Inflammatory macrophage (primary cell): ENCODE data around the gene ZFP91.

ENCODE experiments used
- DNase-seq, 2 donors: peaks; one replicate each; pipeline ENCODE4 v3.0.0-alpha.2; 2020 to 2022

Gene ZFP91

DNA sequence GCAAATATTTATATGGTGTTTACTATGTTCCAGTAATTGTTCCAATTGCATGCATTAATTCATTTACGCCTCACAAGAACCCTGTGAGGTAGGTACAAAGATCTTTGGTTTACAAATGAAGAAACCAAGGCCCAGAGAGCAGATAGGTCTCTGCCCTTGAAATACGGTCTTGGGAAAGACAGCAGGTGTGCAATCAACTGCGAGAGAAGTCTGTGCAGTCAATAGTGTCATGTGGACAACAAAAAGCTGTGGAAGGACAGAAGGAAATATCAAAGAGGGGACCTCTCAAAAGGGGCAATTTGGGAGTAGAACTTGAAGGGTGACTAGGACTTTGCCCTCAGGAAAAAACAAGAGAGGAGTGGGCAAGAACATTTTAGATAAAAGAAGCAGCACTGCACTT, 52.5 kb downstream of the ZFP91 start:
- no peak for DNase-seq

DNA sequence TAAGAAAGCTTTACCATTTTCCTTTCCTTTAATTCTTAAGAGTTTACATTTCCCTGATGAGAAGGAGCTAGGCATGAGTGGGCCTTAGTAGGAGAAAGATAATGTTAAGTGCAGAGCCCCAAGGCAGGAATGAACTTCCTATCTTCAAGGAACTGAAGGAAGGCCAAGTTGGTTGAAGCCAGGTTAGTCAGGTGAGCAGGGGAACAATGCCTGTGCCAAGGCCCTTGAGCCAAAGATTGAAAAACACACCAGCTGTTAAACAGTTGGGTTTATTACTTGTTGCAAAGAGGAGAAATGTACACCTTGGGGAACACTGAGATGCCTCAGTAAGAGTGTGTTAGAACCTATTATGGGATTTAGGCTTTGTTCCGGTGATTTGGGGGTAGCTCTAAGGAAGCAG, 53.6 kb downstream of the ZFP91 start:
- DNase-seq: no peak

DNA sequence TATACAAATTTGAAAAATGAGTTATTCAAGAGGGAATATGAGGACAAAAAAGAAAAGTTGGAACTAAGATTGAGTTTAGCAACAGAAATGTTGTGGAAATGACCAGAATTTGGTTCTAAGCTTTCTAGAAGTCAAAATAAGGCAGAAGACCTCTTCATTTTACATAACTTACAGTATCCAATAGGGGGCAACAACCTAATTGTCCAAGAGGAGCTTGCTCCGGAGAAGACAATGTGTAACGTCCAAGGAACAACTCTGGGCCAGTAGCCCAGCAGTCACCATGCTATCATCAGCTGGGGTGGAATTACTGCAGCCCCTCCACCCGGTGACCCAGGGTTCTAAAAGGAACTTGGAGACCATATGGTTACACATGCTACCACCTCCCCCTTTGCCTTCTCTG, 57.7 kb downstream of the ZFP91 start:
- no peak for DNase-seq

DNA sequence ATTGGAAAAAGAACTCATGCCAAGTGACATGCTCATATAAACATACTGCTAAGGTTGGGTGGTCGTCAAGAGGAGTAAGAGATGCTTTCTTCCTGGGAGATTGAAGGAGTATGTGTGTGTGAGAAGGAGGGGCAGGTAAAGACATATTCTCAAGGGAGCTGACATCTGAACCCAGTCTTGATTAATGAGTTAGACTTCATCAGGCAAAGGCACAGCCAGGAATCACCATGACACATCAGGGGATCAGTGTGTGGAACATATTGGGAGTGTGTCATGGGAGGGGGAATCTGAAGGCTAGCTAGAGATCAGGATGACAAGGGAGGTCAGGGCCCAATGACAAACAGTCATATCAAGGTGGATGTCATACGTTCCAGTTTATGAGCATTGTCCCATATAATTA, 58.5 kb downstream of the ZFP91 start:
- DNase-seq: no peak

DNA sequence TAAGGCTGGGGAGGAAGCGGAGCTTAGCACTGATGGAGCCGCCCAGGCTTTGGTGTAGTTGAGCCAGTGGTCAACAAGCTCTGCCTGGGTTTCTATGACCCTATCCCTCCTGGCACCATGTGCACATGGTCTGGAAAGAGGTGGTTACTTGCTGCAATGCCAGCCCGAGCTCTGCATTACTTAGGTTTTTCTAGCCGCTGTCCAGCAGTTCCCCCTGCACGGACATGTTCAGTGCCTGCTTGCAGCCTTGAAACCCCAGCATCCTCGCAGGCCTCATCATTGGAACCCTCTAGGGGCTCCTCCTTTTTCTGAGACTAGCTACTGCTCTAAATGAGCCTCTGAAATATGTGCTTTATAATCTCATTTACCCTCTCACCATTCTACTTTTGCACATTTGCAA, 60.2 kb downstream of the ZFP91 start:
- DNase-seq: no peak

DNA sequence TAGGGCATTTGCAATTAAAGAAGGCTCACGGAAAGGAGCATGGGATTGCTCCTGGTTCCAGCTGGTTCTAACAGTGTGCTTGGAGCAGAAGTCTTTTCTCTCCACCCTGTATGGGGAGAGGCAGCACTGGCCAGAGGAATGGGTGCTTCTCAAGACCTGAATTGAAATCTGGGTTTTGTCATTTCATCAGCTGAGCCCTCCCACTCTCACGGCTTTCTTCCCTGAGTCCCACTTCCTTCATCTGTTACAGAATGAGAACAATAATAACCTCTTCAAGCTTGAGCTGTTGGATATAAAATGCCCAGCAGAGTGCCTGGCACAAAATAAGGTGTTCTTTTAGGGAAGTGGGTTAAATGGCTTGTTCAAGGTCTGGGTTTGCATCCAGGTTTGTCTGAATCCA, 60.8 kb downstream of the ZFP91 start:
- DNase-seq: peak; percentile 68 to 80

DNA sequence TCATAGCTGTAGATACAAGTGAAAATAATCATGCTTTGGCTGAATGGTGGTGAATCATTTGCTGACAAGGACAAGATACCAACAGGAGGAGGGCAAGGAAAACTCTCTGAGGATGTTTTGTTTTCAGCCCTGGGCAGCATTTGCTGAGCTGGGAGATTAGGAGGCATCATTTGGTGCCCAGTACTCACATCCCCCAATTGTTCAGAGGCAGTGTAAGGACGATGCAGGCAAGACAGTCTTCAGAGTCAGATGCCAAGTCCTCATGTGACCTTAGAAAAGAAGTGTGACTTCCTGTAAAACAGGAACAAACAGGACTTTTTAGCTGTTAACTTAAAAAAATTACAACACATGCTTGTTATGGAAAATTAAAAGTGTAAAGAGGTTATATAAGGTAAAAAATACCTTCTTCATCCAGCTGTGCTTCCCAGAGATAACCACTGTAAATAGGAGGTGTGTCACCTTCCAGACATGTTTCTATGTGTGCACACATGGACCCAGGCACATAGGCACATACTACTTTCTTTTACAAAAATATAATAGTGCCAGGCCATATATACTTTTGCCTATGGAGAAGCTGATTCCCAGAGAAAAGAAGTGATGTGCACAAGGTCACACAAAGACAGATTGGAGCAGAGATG, 61.6 kb downstream of the ZFP91 start:
- peak; percentile 69 to 75 for DNase-seq

DNA sequence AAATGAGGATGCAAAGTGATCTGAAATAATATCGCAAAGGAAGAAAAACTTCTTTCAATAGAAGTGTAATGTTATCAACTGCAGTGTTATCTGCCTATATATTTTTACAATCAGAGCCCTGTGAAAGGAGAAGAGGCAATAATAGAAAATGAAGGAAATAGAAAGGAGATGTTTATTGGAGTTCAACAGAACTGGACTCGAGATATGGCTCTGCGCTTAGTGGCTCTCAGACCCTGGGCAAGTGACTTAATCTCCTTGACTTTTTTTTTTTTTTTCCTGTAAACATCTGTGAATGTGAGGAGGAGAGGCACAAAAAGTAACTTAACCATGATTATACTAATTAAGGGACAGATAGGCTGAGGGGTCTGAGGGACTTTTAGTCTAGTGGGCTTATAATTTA, 62.5 kb downstream of the ZFP91 start:
- no peak for DNase-seq

DNA sequence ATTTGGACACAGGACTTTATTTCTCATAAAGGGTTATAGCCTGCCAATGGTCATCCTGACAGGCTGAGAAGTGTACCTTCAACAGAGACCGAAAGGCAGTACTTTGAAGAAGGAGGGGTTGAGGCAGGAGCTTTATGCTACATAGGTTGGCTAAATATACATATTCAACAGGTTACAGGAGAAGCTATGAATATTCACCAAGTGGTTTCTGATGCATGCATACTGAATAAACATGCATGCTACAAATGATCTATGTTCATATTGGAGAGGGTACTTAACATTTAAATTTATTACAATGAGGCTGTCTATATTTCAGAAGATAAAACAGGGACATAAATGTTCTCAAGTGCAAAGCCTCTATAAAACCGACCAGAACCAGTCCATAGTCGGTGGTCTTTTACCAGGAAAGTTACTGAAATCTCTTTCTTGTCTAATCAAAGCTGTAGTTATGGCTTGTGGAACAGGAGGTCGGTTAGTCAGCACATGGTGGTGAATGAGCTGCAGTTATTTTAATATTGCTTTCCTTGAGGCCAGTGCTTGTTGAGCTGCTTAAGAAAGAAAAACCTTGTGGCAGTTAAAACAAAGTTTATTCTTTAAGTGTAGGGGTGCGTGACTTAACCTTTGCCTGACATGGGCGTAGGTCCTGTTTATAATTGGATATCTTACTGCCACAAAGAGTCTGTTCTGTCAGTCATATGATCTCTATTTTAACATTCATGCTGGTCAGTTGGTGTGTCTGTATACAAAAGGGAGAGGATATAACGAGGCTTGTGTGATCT, 63.1 kb downstream of the ZFP91 start:
- DNase-seq: no peak

DNA sequence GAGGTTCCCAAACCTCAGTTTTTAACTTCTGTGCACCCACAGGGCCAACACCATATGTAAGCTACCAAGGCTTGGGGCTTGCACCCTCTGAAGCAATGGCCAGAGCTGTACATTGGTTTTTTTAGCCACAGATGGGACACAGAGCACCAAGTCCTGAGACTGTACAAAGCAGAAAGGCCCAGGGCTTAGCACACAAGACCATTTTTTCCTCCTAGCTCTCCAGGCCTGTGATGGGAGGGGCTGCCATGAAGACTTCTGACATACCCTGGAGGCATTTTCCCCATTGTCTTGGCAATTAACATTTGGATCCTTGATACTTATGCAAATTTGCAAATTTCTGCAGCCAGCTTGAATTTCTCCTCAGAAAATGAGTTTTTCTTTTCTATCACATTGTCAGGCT, 67.0 kb downstream of the ZFP91 start:
- no peak for DNase-seq

DNA sequence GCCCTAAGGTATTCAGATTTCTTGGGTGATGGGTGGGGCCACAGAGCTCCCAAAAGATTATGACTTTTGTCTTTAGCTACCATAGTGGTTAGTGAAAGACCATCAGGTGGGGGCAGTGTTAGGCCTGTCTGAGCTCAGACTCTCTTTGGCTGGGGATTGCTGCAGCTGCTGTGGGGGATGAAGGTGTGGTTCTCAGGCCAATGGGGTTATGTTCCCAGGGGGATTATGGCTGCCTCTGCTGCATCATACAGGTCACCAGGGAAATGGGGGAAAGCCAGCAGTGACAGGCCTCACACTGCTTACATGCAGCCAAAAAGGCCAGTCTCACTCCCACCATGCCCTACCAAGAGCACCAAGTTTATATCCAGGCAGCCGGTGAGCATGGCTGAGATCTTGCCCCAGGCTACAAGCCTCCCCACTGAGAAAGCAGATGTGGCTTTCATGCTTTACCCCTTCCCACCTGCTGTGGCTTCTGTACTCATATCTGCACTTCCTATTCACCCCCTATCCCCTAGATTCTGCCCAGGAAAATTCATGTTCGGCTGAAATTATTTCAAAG, 68.4 kb downstream of the ZFP91 start:
- DNase-seq: no peak

DNA sequence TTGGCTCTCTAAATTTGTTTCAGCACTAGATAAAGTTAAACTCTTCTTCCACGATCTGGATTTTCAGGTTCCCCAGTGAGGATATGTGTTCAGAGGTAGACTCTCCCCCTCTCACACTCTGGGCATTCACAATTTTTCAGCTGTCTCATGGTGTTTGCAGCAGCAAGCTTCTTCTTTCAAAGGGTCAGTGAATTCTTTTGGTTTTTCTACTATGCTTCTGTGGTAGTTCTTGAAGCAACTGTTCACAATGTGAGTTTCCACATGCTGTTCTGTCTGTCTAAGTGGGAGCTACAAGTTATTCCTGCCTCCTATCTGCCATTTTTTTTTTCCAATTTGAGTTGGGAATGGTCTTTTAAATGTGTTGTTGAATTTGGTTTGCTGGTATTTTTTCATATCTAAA, 69.0 kb downstream of the ZFP91 start:
- DNase-seq: no peak

DNA sequence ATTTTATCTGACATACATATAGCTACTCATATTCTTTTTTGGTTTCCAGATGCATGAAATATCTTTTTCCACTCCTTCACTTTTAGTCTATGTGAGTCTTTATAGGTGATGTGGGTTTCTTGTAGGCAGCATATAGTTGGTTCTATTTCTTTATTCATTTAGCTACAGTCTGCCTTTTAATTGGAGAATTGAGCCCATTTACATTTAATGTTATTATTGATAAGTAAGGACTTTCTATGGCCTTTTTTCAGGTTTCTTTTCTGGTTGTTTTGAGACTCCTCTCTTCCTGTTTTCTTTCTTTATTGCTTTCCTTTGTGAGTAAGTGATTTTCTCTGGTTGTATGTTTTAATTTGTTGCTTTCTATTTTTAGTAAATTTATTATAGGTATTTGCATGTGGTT, 70.8 kb downstream of the ZFP91 start:
- DNase-seq: no peak

DNA sequence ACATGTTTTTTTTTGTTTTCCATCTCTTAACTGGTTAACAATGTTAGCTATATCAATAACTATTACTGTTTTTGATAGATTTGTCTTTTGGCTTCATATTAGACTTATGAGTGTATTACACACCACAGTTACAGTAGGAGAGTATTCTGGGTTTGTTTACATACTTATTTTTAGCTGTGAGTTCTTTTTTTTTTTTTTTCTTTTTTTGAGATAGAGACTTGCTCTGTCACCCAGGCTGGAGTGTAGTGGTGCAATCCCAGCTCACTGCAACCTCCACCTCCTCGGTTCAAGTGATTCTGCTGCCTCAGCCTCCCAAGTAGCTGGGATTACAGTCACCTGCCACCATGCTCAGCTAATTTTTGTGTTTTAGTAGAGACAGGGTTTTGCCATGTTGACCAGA, 71.6 kb downstream of the ZFP91 start:
- peak in 1 of 2 donors; percentile 25 for DNase-seq

DNA sequence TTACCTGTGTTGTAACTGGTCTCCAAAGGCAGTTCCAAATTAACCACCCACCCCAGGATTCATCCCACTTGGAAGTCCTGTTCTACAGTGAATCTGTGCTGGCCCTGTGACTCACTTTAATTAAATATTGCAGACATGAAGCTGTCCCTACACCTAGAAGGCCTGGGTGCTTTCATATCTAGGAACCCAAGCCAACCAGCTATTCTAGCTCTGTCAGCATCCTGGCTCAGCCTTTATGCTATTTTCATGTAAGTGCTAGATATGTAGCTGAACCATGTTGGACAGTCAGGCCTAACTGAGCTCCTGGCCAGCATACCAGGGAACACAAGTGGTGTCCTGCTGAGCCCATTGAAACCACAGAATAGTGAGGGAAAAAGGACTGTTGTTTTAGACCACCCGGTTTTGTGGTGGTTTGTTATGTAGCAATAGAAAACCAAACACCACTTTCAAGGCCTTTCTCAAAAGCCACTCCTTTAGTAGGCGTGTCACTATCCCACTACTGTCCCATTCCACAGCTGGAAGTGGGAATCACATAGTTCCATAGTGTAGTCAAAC, 73.9 kb downstream of the ZFP91 start:
- DNase-seq: no peak

DNA sequence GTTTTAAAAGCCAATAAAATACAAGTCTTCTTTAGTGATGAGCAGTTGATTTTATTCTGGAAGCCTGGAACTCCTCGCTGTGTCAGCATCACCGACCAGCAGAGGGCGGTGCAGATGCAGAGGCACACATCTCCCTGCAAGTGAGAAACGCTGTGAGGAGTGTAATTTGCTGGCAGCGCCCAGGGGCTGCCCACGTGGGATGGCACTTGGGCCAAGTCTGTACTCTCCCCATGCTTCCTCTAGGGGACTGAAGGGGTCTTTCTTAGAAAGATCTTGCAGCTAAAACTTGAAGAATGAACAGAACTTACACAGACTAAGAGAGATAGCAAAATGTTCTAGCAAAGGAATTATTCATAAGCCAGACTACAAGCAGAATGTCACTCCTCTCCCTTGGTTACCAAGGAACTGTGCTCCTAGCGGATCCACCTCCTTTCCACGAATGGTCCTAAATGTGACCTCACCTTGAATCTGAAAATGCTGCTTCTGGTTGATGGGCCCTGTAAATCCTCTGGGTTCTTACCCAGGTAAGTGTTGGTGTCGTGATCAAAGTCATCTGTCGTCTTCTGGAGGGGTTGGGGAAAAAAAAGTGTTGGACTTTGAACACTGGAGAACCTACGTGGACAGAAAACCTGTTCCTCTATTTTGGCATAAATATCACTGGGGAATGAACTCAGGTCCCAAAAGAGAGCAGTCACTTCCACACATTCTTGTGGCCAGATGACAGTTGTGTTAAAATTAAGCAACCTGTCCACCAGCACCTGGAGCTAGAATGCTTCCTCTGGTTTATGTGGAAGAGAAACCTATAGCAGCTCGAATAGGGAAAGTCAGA, 75.4 kb downstream of the ZFP91 start:
- peak; percentile 69 to 78 for DNase-seq

DNA sequence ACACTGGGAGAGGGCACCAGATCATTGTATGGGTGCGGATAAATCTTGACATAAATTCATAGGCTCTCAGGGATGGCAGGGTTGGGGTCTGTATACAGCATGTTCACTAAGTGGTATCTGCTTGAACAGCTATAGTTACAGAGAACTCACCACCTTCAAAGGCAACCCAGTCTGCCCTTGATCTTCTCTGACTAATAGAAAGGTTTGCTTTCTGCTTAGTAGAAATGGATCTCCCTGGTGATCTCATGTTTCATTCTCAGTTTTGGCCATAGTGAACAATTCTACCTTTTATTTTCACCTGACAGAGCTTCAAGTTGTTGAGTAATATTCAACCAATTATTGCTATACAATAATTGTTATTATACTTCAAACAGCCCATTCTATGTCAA, 76.0 kb downstream of the ZFP91 start:
- DNase-seq: no peak

DNA sequence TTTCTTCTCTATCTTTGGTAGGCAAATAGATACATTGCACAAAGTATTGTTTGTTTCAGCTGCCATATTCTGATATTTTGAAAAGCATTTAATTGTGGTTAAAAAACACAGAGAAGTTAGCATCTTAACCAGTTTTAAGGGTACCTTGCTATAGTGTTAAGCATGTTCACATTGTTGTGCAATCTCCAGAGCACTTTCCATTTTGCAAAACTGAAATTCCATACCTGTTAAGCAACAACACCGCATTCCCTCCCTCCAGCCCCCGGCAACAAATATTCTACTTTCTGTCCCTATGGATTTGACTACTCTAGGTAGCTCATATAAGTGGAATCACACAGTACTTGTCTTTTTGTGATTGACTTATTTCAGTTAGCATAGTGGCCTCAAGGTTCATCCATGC, 77.5 kb downstream of the ZFP91 start:
- no peak for DNase-seq

DNA sequence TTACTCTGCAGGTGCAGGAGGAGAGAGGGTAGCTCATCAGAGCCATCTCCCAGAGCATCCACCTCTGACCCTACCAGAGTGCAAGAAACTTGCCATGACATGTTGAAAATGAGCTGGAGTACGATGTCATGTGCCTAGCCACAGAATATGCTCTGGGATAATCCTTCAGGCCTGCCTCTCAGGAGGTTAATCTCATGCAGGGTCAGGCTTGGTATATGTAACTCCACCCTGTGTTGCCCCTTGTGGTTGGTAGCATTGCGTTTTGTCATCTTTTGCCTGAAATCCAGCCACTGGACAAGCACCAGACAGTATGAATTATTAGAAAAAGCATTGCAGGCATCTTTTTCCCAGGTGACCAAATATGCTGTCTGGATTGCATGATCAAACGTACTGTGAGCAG, 79.8 kb downstream of the ZFP91 start:
- DNase-seq: no peak

DNA sequence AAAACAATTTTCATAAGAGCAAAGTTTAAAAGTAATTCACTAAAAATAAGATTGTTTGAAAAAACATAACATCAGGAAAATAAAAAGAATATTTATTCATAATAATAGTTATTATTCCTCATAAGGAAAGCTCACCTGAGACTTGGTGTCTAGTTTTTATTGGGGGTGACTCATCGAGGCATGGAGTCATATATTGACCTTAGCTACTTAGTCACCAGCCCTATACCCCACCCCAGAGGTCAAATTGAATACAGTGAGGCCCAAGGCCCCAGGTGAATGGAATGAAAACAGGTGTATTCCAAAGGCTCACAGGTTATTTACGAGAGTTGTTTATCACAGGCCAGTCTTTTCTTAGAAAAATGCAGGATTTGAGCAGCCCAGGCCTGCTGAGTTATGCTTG, 80.5 kb downstream of the ZFP91 start:
- no peak for DNase-seq

DNA sequence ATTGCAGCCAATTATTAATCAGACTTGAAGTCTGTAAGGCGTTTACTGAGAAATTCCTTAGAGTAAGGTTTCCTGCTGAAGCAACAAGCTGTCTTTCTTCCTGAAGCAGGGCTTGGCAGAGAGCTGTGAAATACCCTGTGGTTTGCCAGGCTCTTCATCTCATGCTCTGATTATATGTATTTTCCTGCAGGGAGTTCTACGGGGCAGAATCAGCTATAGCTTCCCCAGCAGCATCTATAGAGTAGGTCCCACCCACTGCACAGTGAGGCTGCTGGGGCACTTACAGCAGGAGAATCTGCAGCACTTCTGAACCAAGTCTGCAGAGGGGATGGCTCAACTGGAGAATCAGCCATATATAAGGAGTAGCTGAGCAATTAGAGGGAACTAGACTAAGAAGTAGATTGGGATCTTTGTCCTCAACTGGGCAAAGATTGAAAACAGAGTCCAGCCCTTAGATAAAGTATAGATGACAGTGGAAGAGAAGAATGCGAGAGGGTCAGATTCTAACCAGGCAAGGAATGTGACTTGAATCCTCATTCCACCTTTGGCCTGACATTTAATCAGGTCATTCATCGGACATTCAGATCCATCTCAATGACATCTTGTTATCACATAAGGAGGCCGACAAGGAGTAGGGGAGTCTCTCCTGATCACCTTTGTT, 81.2 kb downstream of the ZFP91 start:
- DNase-seq: no peak
